ENCODE results near the gene C10orf71.

C10orf71 gene

GRCh38 chr10:49273082-49273465, 25.9 kb upstream of the C10orf71 start:
- no peak for TF ChIP-seq CTCF (IDR thresholded peaks at IDR 0.05; ENCODE audit: control extremely low read depth, extremely low read depth, low read depth, missing control alignments)
- no peak for DNase-seq (ENCODE audit: extremely low spot score)
- POLR2A ChIA-PET: no interaction called here
- CTCF ChIA-PET: interaction anchor here (1.0 to 1.3 kb wide), 3 partner anchors 9 to 156 kb away, joined by 3 read pairs; no protein-coding TSS in a partner anchor

- DNase-seq (ENCODE audit: extremely low spot score): no peak
- ChIA-PET CTCF (interaction anchor here (1.0 to 1.3 kb wide), 2 partner anchors 9 to 134 kb away, joined by 3 read pairs; no protein-coding TSS in a partner anchor), POLR2A (no interaction called here)
- TF ChIP-seq CTCF (IDR thresholded peaks at IDR 0.05; ENCODE audit: control extremely low read depth, extremely low read depth, low read depth, missing control alignments): no peak
These were observed 25.3 kb upstream of the C10orf71 start for GRCh38 chr10:49273626-49274025.

- no peak for TF ChIP-seq CTCF (IDR thresholded peaks at IDR 0.05; ENCODE audit: control extremely low read depth, extremely low read depth, low read depth, missing control alignments)
- ChIA-PET POLR2A (no interaction called here), CTCF (interaction anchor here (1.6 kb wide), 1 partner anchor 18 kb away, joined by 4 read pairs; no protein-coding TSS in a partner anchor)
- DNase-seq (ENCODE audit: extremely low spot score): no peak
These were observed 24.1 kb upstream of the C10orf71 start for GRCh38 chr10:49274886-49275285.

- POLR2A ChIA-PET: no interaction called here
- TF ChIP-seq CTCF (IDR thresholded peaks at IDR 0.05; ENCODE audit: control extremely low read depth, extremely low read depth, low read depth, missing control alignments): no peak
- DNase-seq (ENCODE audit: extremely low spot score): no peak
- CTCF ChIA-PET: interaction anchor here (1.3 to 1.6 kb wide), 2 partner anchors 15 to 19 kb away, joined by 3 to 4 read pairs; no protein-coding TSS in a partner anchor
These were observed 23.1 kb upstream of the C10orf71 start for GRCh38 chr10:49275896-49276295.

GRCh38 chr10:49276596-49276995, 22.4 kb upstream of the C10orf71 start:
- no peak for TF ChIP-seq CTCF (IDR thresholded peaks at IDR 0.05; ENCODE audit: control extremely low read depth, extremely low read depth, low read depth, missing control alignments)
- CTCF ChIA-PET: interaction anchor here (1.3 kb wide), 1 partner anchor 15 kb away, joined by 3 read pairs; no protein-coding TSS in a partner anchor
- no peak for DNase-seq (ENCODE audit: extremely low spot score)
- POLR2A ChIA-PET: no interaction called here

GRCh38 chr10:49277973-49278372, 21.0 kb upstream of the C10orf71 start:
- TF ChIP-seq CTCF (IDR thresholded peaks at IDR 0.05; ENCODE audit: control extremely low read depth, extremely low read depth, low read depth, missing control alignments): no peak
- ChIA-PET POLR2A (no interaction called here), CTCF (no interaction called here)
- DNase-seq (ENCODE audit: extremely low spot score): no peak

Measured in GM10248 (cell line).